Measurements from ENCODE around the gene GNA14. TPM values are rescaled to one million over a fixed set of nuclear protein-coding genes. Genes with fewer than 3 reads are reported as not detected.

The GNA14 gene
- total RNA-seq, 1 experiment from 2014 or later, result not detected

DNA sequence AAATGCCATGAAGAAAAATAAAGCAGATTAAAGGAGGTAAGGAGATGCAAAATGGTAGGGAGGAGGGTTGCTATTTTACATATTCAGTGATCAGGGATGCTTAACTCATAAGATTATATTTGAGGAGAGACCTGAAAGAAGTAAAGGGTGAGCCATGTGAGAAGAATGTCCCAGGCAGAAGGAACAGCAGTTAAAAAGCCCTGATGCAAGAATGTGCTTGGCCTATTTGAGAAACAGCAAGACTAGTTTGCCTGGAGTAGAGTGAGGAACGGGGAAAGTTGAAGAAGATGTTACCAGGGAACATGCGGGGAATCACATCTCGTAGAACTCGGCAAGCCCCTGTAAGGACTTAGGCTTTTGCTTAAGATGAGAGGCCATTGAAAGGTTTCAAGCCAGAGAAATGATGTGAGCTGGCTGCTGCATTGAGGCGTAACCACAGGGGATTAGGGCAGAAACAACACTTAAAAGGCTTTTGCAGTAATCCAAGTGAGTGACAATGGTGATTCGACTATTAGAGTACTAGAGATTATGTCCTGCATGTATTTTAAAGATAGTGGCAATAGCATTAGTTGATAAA is 272.1 kb downstream of the GNA14 start:
- Histone ChIP-seq H3K36me3 (no peaks in the 10 kb centered on the region), H3K4me3 (no peak overlapping the region), H3K27me3 (no peaks in the 10 kb centered on the region), H3K9me3 (no peaks in the 10 kb centered on the region)
- no peak for DNase-seq

DNA sequence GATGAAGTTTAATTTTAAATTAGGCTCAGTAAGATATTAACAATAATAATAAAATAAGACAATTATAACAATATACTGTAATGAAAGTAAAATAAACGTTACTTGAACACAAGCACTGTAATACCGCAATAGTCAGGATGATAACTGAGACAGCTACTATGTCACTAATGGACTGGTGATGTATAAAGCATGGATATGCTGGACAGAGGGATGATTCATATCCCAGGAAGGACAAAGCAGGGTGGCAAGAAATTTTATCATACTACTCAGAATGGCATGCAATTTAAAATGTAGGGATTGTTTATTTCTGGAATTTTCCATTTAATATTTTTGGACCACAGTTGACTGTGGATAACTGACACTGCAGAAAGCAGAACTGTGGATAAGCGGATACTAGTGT is 273.9 kb downstream of the GNA14 start:
- Histone ChIP-seq H3K36me3 (no peaks in the 10 kb centered on the region), H3K27me3 (no peaks in the 10 kb centered on the region), H3K9me3 (no peaks in the 10 kb centered on the region), H3K4me3 (no peak overlapping the region)
- no peak for DNase-seq

All from MG63 (cell line).